Measurements from ENCODE around the gene EPHA6. TPM values are rescaled to one million over a fixed set of nuclear protein-coding genes. Genes with fewer than 3 reads are reported as not detected.

Gene EPHA6
- polyA plus RNA-seq, 1 donor: 1.6 TPM

- Histone ChIP-seq H3K27ac (ENCODE audit: low read length) (no peak overlapping the region), H3K4me3 (ENCODE audit: low read length) (no peak overlapping the region), H3K36me3 (ENCODE audit: control insufficient read depth, insufficient read depth, low read length) (no peaks in the 10 kb centered on the region), H3K9me3 (ENCODE audit: control insufficient read depth, low read depth, low read length) (no peaks in the 10 kb centered on the region), H3K27me3 (ENCODE audit: control insufficient read depth, insufficient read depth, low read length) (no peaks in the 10 kb centered on the region), H3K4me1 (ENCODE audit: control insufficient read depth, insufficient read depth, low read length) (no peaks in the 10 kb centered on the region)
- 67% methylated on average over 1 of the region's 5 CpGs for WGBS (ENCODE audit: insufficient coverage, low lambda C conversion rate)
- peak; percentile 6 to 22 for DNase-seq
These were observed 418.1 kb downstream of the EPHA6 start for GRCh38 chr3:97232393-97233034.

GRCh38 chr3:97235179-97235578 is 420.8 kb downstream of the EPHA6 start:
- Histone ChIP-seq H3K27ac (ENCODE audit: low read length) (peak overlapping the region; percentile 4), H3K4me3 (ENCODE audit: low read length) (no peak overlapping the region), H3K9me3 (ENCODE audit: control insufficient read depth, low read depth, low read length) (no peaks in the 10 kb centered on the region), H3K36me3 (ENCODE audit: control insufficient read depth, insufficient read depth, low read length) (no peaks in the 10 kb centered on the region), H3K4me1 (ENCODE audit: control insufficient read depth, insufficient read depth, low read length) (no peaks in the 10 kb centered on the region), H3K27me3 (ENCODE audit: control insufficient read depth, insufficient read depth, low read length) (no peaks in the 10 kb centered on the region)
- DNase-seq: no peak

GRCh38 chr3:97235611-97236315 is 421.4 kb downstream of the EPHA6 start:
- Histone ChIP-seq H3K9me3 (ENCODE audit: control insufficient read depth, low read depth, low read length) (no peaks in the 10 kb centered on the region), H3K4me3 (ENCODE audit: low read length) (no peak overlapping the region), H3K36me3 (ENCODE audit: control insufficient read depth, insufficient read depth, low read length) (no peaks in the 10 kb centered on the region), H3K27ac (ENCODE audit: low read length) (no peak overlapping the region), H3K4me1 (ENCODE audit: control insufficient read depth, insufficient read depth, low read length) (no peaks in the 10 kb centered on the region), H3K27me3 (ENCODE audit: control insufficient read depth, insufficient read depth, low read length) (no peaks in the 10 kb centered on the region)
- DNase-seq: no peak

GRCh38 chr3:97241417-97241816 is 427.0 kb downstream of the EPHA6 start:
- Histone ChIP-seq H3K4me1 (ENCODE audit: control insufficient read depth, insufficient read depth, low read length) (no peaks in the 10 kb centered on the region), H3K27me3 (ENCODE audit: control insufficient read depth, insufficient read depth, low read length) (no peaks in the 10 kb centered on the region), H3K9me3 (ENCODE audit: control insufficient read depth, low read depth, low read length) (no peaks in the 10 kb centered on the region), H3K27ac (ENCODE audit: low read length) (no peak overlapping the region), H3K4me3 (ENCODE audit: low read length) (no peak overlapping the region), H3K36me3 (ENCODE audit: control insufficient read depth, insufficient read depth, low read length) (no peaks in the 10 kb centered on the region)
- DNase-seq: no peak
- WGBS (ENCODE audit: insufficient coverage, low lambda C conversion rate): no CpG with 5 or more reads among the region's 1 CpG

GRCh38 chr3:97245201-97245910 is 431.0 kb downstream of the EPHA6 start:
- Histone ChIP-seq H3K27ac (ENCODE audit: low read length) (no peak overlapping the region), H3K27me3 (ENCODE audit: control insufficient read depth, insufficient read depth, low read length) (no peaks in the 10 kb centered on the region), H3K4me1 (ENCODE audit: control insufficient read depth, insufficient read depth, low read length) (no peaks in the 10 kb centered on the region), H3K4me3 (ENCODE audit: low read length) (no peak overlapping the region), H3K36me3 (ENCODE audit: control insufficient read depth, insufficient read depth, low read length) (no peaks in the 10 kb centered on the region), H3K9me3 (ENCODE audit: control insufficient read depth, low read depth, low read length) (no peaks in the 10 kb centered on the region)
- DNase-seq: no peak
- WGBS (ENCODE audit: insufficient coverage, low lambda C conversion rate): 80% methylated on average over 1 of the region's 2 CpGs

GRCh38 chr3:97256060-97256459 is 441.7 kb downstream of the EPHA6 start:
- H3K27me3 ChIP-seq (ENCODE audit: control insufficient read depth, insufficient read depth, low read length): no peaks in the 10 kb centered on the region
- no peak overlapping the region for H3K27ac ChIP-seq (ENCODE audit: low read length)
- WGBS (ENCODE audit: insufficient coverage, low lambda C conversion rate): 92% methylated on average over 2 of the region's 2 CpGs
- no peaks in the 10 kb centered on the region for H3K4me1 ChIP-seq (ENCODE audit: control insufficient read depth, insufficient read depth, low read length)
- DNase-seq: no peak
- H3K9me3 ChIP-seq (ENCODE audit: control insufficient read depth, low read depth, low read length): no peaks in the 10 kb centered on the region
- no peak overlapping the region for H3K4me3 ChIP-seq (ENCODE audit: low read length)
- no peaks in the 10 kb centered on the region for H3K36me3 ChIP-seq (ENCODE audit: control insufficient read depth, insufficient read depth, low read length)

GRCh38 chr3:97257942-97258697 is 443.7 kb downstream of the EPHA6 start:
- no peak overlapping the region for H3K27ac ChIP-seq (ENCODE audit: low read length)
- H3K4me1 ChIP-seq (ENCODE audit: control insufficient read depth, insufficient read depth, low read length): no peaks in the 10 kb centered on the region
- no peak overlapping the region for H3K4me3 ChIP-seq (ENCODE audit: low read length)
- no peaks in the 10 kb centered on the region for H3K36me3 ChIP-seq (ENCODE audit: control insufficient read depth, insufficient read depth, low read length)
- no CpG with 5 or more reads among the region's 1 CpG for WGBS (ENCODE audit: insufficient coverage, low lambda C conversion rate)
- H3K27me3 ChIP-seq (ENCODE audit: control insufficient read depth, insufficient read depth, low read length): no peaks in the 10 kb centered on the region
- no peak for DNase-seq
- no peaks in the 10 kb centered on the region for H3K9me3 ChIP-seq (ENCODE audit: control insufficient read depth, low read depth, low read length)

GRCh38 chr3:97259263-97259662 is 444.9 kb downstream of the EPHA6 start:
- no peaks in the 10 kb centered on the region for H3K27me3 ChIP-seq (ENCODE audit: control insufficient read depth, insufficient read depth, low read length)
- no peak overlapping the region for H3K27ac ChIP-seq (ENCODE audit: low read length)
- no peaks in the 10 kb centered on the region for H3K36me3 ChIP-seq (ENCODE audit: control insufficient read depth, insufficient read depth, low read length)
- H3K9me3 ChIP-seq (ENCODE audit: control insufficient read depth, low read depth, low read length): no peaks in the 10 kb centered on the region
- WGBS (ENCODE audit: insufficient coverage, low lambda C conversion rate): no CpG with 5 or more reads among the region's 1 CpG
- DNase-seq: no peak
- H3K4me3 ChIP-seq (ENCODE audit: low read length): no peak overlapping the region
- H3K4me1 ChIP-seq (ENCODE audit: control insufficient read depth, insufficient read depth, low read length): no peaks in the 10 kb centered on the region

GRCh38 chr3:97264180-97264579 is 449.8 kb downstream of the EPHA6 start:
- Histone ChIP-seq H3K36me3 (ENCODE audit: control insufficient read depth, insufficient read depth, low read length) (no peaks in the 10 kb centered on the region), H3K27me3 (ENCODE audit: control insufficient read depth, insufficient read depth, low read length) (no peaks in the 10 kb centered on the region), H3K27ac (ENCODE audit: low read length) (no peak overlapping the region), H3K4me1 (ENCODE audit: control insufficient read depth, insufficient read depth, low read length) (no peaks in the 10 kb centered on the region), H3K4me3 (ENCODE audit: low read length) (no peak overlapping the region), H3K9me3 (ENCODE audit: control insufficient read depth, low read depth, low read length) (peaks cover 3% of the 10 kb centered on the region)
- no CpG with 5 or more reads among the region's 8 CpGs for WGBS (ENCODE audit: insufficient coverage, low lambda C conversion rate)
- DNase-seq: no peak

GRCh38 chr3:97265237-97266005 is 451.0 kb downstream of the EPHA6 start:
- Histone ChIP-seq H3K9me3 (ENCODE audit: control insufficient read depth, low read depth, low read length) (peaks cover 3% of the 10 kb centered on the region), H3K27me3 (ENCODE audit: control insufficient read depth, insufficient read depth, low read length) (no peaks in the 10 kb centered on the region), H3K4me1 (ENCODE audit: control insufficient read depth, insufficient read depth, low read length) (no peaks in the 10 kb centered on the region), H3K4me3 (ENCODE audit: low read length) (no peak overlapping the region), H3K27ac (ENCODE audit: low read length) (no peak overlapping the region), H3K36me3 (ENCODE audit: control insufficient read depth, insufficient read depth, low read length) (no peaks in the 10 kb centered on the region)
- WGBS (ENCODE audit: insufficient coverage, low lambda C conversion rate): no CpG with 5 or more reads among the region's 19 CpGs
- no peak for DNase-seq
